Measurements from ENCODE around the gene MLLT1. TPM values are rescaled to one million over a fixed set of nuclear protein-coding genes. Genes with fewer than 3 reads are reported as not detected.
A peak's percentile ranks its signal among the peaks of the same experiment; 100 is the strongest.

The MLLT1 gene
- total RNA-seq, 1 donor from 2014 or later: 65.8 TPM

- H3K4me1 Mint-ChIP-seq (ENCODE audit: unreplicated experiment): peaks cover 21% of the 10 kb centered on the region
- H3K27me3 Mint-ChIP-seq (ENCODE audit: unreplicated experiment): no peaks in the 10 kb centered on the region
- no peak overlapping the region for H3K4me3 Mint-ChIP-seq (ENCODE audit: unreplicated experiment)
- TF ChIP-seq CTCF (IDR thresholded peaks at IDR 0.05): no peak
- peaks cover 3% of the 10 kb centered on the region for H3K9me3 Mint-ChIP-seq (ENCODE audit: unreplicated experiment)
- H3K36me3 Mint-ChIP-seq (ENCODE audit: unreplicated experiment): peaks cover 21% of the 10 kb centered on the region
- DNase-seq (ENCODE audit: extremely low spot score, unreplicated experiment): no peak
- peak overlapping the region; percentile 2 for H3K27ac Mint-ChIP-seq (ENCODE audit: unreplicated experiment)
These were observed 29.7 kb downstream of the MLLT1 start for GRCh38 chr19:6250024-6250615.

- Mint-ChIP-seq H3K4me1 (ENCODE audit: unreplicated experiment) (peaks cover 24% of the 10 kb centered on the region), H3K36me3 (ENCODE audit: unreplicated experiment) (peaks cover 25% of the 10 kb centered on the region), H3K27ac (ENCODE audit: unreplicated experiment) (no peak overlapping the region), H3K27me3 (ENCODE audit: unreplicated experiment) (no peaks in the 10 kb centered on the region), H3K4me3 (ENCODE audit: unreplicated experiment) (no peak overlapping the region), H3K9me3 (ENCODE audit: unreplicated experiment) (peaks cover 3% of the 10 kb centered on the region)
- no peak for TF ChIP-seq CTCF (IDR thresholded peaks at IDR 0.05)
- DNase-seq (ENCODE audit: extremely low spot score, unreplicated experiment): no peak
These were observed 30.5 kb downstream of the MLLT1 start for GRCh38 chr19:6249296-6249695.

GRCh38 chr19:6248844-6249243, 30.9 kb downstream of the MLLT1 start:
- TF ChIP-seq CTCF (IDR thresholded peaks at IDR 0.05): no peak
- DNase-seq (ENCODE audit: extremely low spot score, unreplicated experiment): no peak
- H3K9me3 Mint-ChIP-seq (ENCODE audit: unreplicated experiment): peaks cover 3% of the 10 kb centered on the region
- peaks cover 28% of the 10 kb centered on the region for H3K4me1 Mint-ChIP-seq (ENCODE audit: unreplicated experiment)
- H3K27ac Mint-ChIP-seq (ENCODE audit: unreplicated experiment): no peak overlapping the region
- no peaks in the 10 kb centered on the region for H3K27me3 Mint-ChIP-seq (ENCODE audit: unreplicated experiment)
- peaks cover 25% of the 10 kb centered on the region for H3K36me3 Mint-ChIP-seq (ENCODE audit: unreplicated experiment)
- no peak overlapping the region for H3K4me3 Mint-ChIP-seq (ENCODE audit: unreplicated experiment)

- Mint-ChIP-seq H3K9me3 (ENCODE audit: unreplicated experiment) (peaks cover 3% of the 10 kb centered on the region), H3K27me3 (ENCODE audit: unreplicated experiment) (no peaks in the 10 kb centered on the region), H3K27ac (ENCODE audit: unreplicated experiment) (no peak overlapping the region), H3K36me3 (ENCODE audit: unreplicated experiment) (peaks cover 25% of the 10 kb centered on the region), H3K4me3 (ENCODE audit: unreplicated experiment) (no peak overlapping the region), H3K4me1 (ENCODE audit: unreplicated experiment) (peaks cover 28% of the 10 kb centered on the region)
- no peak for DNase-seq (ENCODE audit: extremely low spot score, unreplicated experiment)
- TF ChIP-seq CTCF (IDR thresholded peaks at IDR 0.05): no peak
These were observed 31.4 kb downstream of the MLLT1 start for GRCh38 chr19:6248341-6248740.

GRCh38 chr19:6247007-6247288, 32.8 kb downstream of the MLLT1 start:
- no peak for DNase-seq (ENCODE audit: extremely low spot score, unreplicated experiment)
- Mint-ChIP-seq H3K9me3 (ENCODE audit: unreplicated experiment) (peaks cover 3% of the 10 kb centered on the region), H3K4me3 (ENCODE audit: unreplicated experiment) (no peak overlapping the region), H3K27ac (ENCODE audit: unreplicated experiment) (no peak overlapping the region), H3K36me3 (ENCODE audit: unreplicated experiment) (peaks cover 25% of the 10 kb centered on the region), H3K27me3 (ENCODE audit: unreplicated experiment) (no peaks in the 10 kb centered on the region), H3K4me1 (ENCODE audit: unreplicated experiment) (peaks cover 29% of the 10 kb centered on the region)
- no peak for TF ChIP-seq CTCF (IDR thresholded peaks at IDR 0.05)

Data from osteocyte (in vitro differentiated cells).